HCT116 (cell line): ENCODE data around the gene ELP2. TPM values are rescaled to one million over a fixed set of nuclear protein-coding genes. Genes with fewer than 3 reads are reported as not detected.

Experiments
- ATAC-seq: fragments of 200-7000 bp; cut with Tn5 transposase; 2 replicates; pipeline ENCODE4 v1.9.1; 2020; ENCODE audit warnings: mild to moderate bottlenecking, moderate library complexity
- BruUV-seq: library from RNA; stranded (reverse); fragments of 400-500 nt; replicated peaks from 2 replicates; lab custom pipeline; 2021; lab: Mats Ljungman, UMichigan
- CTCF ChIA-PET: fragments of 300-600 bp; sonication (Branson Sonifier 250); formaldehyde crosslinking; loops from one replicate; lab custom pipeline; 2021; ENCODE audit warnings: antibody characterized with exemption; lab: Charles Lee
- POLR2A ChIA-PET: fragments of 300-600, 350-600 bp; sonication (Branson Sonifier 250); formaldehyde crosslinking; loops from one replicate; lab custom pipeline; 2021; ENCODE audit warnings: antibody characterized with exemption; lab: Charles Lee
- RAD21 ChIA-PET, 2 experiments: fragments of 300-600 bp; sonication (Branson Sonifier 250); formaldehyde crosslinking; loops; one replicate each; lab custom pipeline; 2023; ENCODE audit warnings: low total read pairs in 2 of 2; ENCODE audit not compliant: uncharacterized antibody in 2 of 2, unreplicated experiment in 2 of 2, low non-redundant PET in 1 of 2; lab: Charles Lee
- DNase-seq: peaks from one replicate; pipeline ENCODE4 v3.0.0-alpha.2; 2010; ENCODE audit warnings: low read depth, low spot score
- H2AFZ ChIP-seq: fragments of 200-600 bp; shearing (Covaris generic), sonication (generic); 2 replicates; pipeline ENCODE4 v1.6.1; 2017; ENCODE audit warnings: low read depth, mixed run types, mixed read lengths, antibody characterized with exemption, low read length; ENCODE audit not compliant: poor library complexity, severe bottlenecking
- H3K27ac ChIP-seq: 2 replicates; pipeline ENCODE4 v1.5.1; 2012; ENCODE audit warnings: low read depth, low read length
- H3K27me3 ChIP-seq: fragments of 200-600 bp; sonication (generic); 2 replicates; pipeline ENCODE4 v1.6.1; 2016; ENCODE audit warnings: mixed run types, low read length, mixed read lengths; ENCODE audit not compliant: insufficient read depth
- H3K36me3 ChIP-seq, 2 experiments: fragments of 200-500 bp in 1 of 2; fragments of 200-600 bp in 1 of 2; sonication (Bioruptor generic) in 1 of 2; sonication (generic) in 1 of 2; 2 replicates each; pipeline versions ENCODE4 v1.5.1 to v1.6.1; 2014 to 2016; ENCODE audit warnings: low read length in 2 of 2, inconsistent platforms in 1 of 2, mixed read lengths in 1 of 2, mixed run types in 1 of 2; ENCODE audit not compliant: insufficient read depth in 2 of 2, control insufficient read depth in 1 of 2
- H3K4me1 ChIP-seq, 2 experiments: fragments of 200-600 bp in 1 of 2; sonication (generic) in 1 of 2; 2 replicates each; pipeline versions ENCODE4 v1.5.1 to v1.6.1; 2012 to 2017; ENCODE audit warnings: low read length in 2 of 2, inconsistent platforms in 1 of 2, mild to moderate bottlenecking in 1 of 2, mixed read lengths in 1 of 2, mixed run types in 1 of 2, moderate library complexity in 1 of 2; ENCODE audit not compliant: insufficient read depth in 2 of 2, control insufficient read depth in 1 of 2
- H3K4me2 ChIP-seq: fragments of 200-600 bp; sonication (generic); 2 replicates; pipeline ENCODE4 v1.6.1; 2017; ENCODE audit warnings: mixed run types, low read length, mixed read lengths
- H3K4me3 ChIP-seq, 2 experiments: fragments of 200-600 bp in 1 of 2; sonication (generic) in 1 of 2; replicated peaks in 1 of 2; 2 replicates each; pipeline ENCODE4 v1.5.1; 2011 to 2016; ENCODE audit warnings: low read length in 2 of 2, control low read depth in 1 of 2, low read depth in 1 of 2, mild to moderate bottlenecking in 1 of 2, mixed read lengths in 1 of 2, mixed run types in 1 of 2
- H3K79me2 ChIP-seq: fragments of 200-600 bp; sonication (generic); 2 replicates; pipeline ENCODE4 v1.6.1; 2017; ENCODE audit warnings: mild to moderate bottlenecking, mixed run types, low read length, moderate library complexity, mixed read lengths; ENCODE audit not compliant: insufficient read depth
- H3K9ac ChIP-seq: fragments of 200-600 bp; sonication (generic); 2 replicates; pipeline ENCODE4 v1.6.1; 2016; ENCODE audit warnings: low read length, mixed read lengths
- H3K9me2 ChIP-seq: fragments of 200-600 bp; sonication (generic), shearing (Covaris generic); 2 replicates; pipeline ENCODE4 v1.6.1; 2017; ENCODE audit warnings: mixed run types, mild to moderate bottlenecking, moderate library complexity; ENCODE audit not compliant: insufficient read depth
- H3K9me3 ChIP-seq, 2 experiments: fragments of 200-500 bp in 1 of 2; fragments of 200-600 bp in 1 of 2; sonication (Bioruptor generic) in 1 of 2; sonication (generic) in 1 of 2; 2 replicates each; pipeline ENCODE4 v1.6.1; 2014 to 2017; ENCODE audit warnings: low read length in 2 of 2, mixed read lengths in 2 of 2, inconsistent platforms in 1 of 2, low read depth in 1 of 2, mild to moderate bottlenecking in 1 of 2, mixed run types in 1 of 2, moderate library complexity in 1 of 2; ENCODE audit not compliant: control insufficient read depth in 1 of 2, insufficient read depth in 1 of 2
- H4K20me1 ChIP-seq: fragments of 200-600 bp; sonication (generic), shearing (Covaris generic); 2 replicates; pipeline ENCODE4 v1.6.1; 2017; ENCODE audit warnings: mixed run types, mild to moderate bottlenecking, moderate library complexity; ENCODE audit not compliant: insufficient read depth
- ATF3 ChIP-seq: IDR thresholded peaks from 2 replicates; pipeline ENCODE4 v1.6.1; 2012
- CEBPB ChIP-seq: IDR thresholded peaks from 2 replicates; pipeline ENCODE4 v1.6.1; 2012; ENCODE audit warnings: low read depth
- EGR1 ChIP-seq: IDR thresholded peaks from 2 replicates; pipeline ENCODE4 v1.6.1; 2012; ENCODE audit warnings: low read depth
- EZH2 ChIP-seq: fragments of 200-600 bp; sonication (generic); IDR thresholded peaks from 2 replicates; pipeline ENCODE4 v1.6.1; 2017; ENCODE audit warnings: antibody characterized with exemption, mixed run types
- EZH2phosphoT487 ChIP-seq: fragments of 200-600 bp; IDR thresholded peaks from 2 replicates; pipeline ENCODE4 v1.6.1; 2018; ENCODE audit warnings: antibody characterized with exemption, borderline replicate concordance
- FOSL1 ChIP-seq: IDR thresholded peaks from 2 replicates; pipeline ENCODE4 v1.6.1; 2012; ENCODE audit warnings: low read depth
- JUND ChIP-seq: IDR thresholded peaks from 2 replicates; pipeline ENCODE4 v1.6.1; 2012
- MAX ChIP-seq: IDR thresholded peaks from 2 replicates; pipeline ENCODE4 v1.6.1; 2012
- RAD21 ChIP-seq: IDR thresholded peaks from 2 replicates; pipeline ENCODE4 v1.6.1; 2012; ENCODE audit warnings: low read depth, mild to moderate bottlenecking
- SIN3A ChIP-seq: IDR thresholded peaks from 2 replicates; pipeline ENCODE4 v1.6.1; 2012; ENCODE audit warnings: low read depth
- SP1 ChIP-seq: IDR thresholded peaks from 2 replicates; pipeline ENCODE4 v1.6.1; 2012; ENCODE audit warnings: low read depth
- SRF ChIP-seq: IDR thresholded peaks from 2 replicates; pipeline ENCODE4 v1.6.1; 2012; ENCODE audit warnings: low read depth
- TCF7L2 ChIP-seq: IDR thresholded peaks from 2 replicates; pipeline ENCODE4 v1.7.0; 2011; ENCODE audit warnings: borderline replicate concordance, inconsistent platforms; ENCODE audit not compliant: insufficient read depth, insufficient read length; ENCODE audit errors: extremely low read depth
- YY1 ChIP-seq: IDR thresholded peaks from 2 replicates; pipeline ENCODE4 v1.6.1; 2011; ENCODE audit warnings: low read length, low read depth, moderate library complexity, mild to moderate bottlenecking; ENCODE audit not compliant: insufficient replicate concordance; ENCODE audit errors: extremely low read depth
- ZFX ChIP-seq: fragments of 450-650 bp; IDR thresholded peaks from 2 replicates; pipeline ENCODE4 v1.6.1; 2017
- intact Hi-C: fragments of 100-400 bp; cut with micrococcal nuclease; formaldehyde crosslinking; loops from 2 replicates; pipeline ENCODE4 v1.10.0; 2022
- total RNA-seq: library from RNA; stranded (reverse); gene quantifications from one replicate; pipeline ENCODE4 v1.2.1, GENCODE V29; 2021; ENCODE audit not compliant: unreplicated experiment

ELP2 gene
- total RNA-seq, 1 experiment from 2014 or later = 109 TPM

- intact Hi-C loops = no loop called here
- Histone ChIP-seq H3K4me1 (no peaks in the 10 kb centered on the region), H3K9me3 (no peaks in the 10 kb centered on the region)
- RAD21 ChIA-PET = interaction anchor here in 1 of 2 experiments (0.7 kb wide), 1 partner anchor 189 kb away, joined by 3 read pairs; the partner anchor contains the start of gene FHOD3
- TF ChIP-seq SIN3A (no peak), FOSL1 (no peak), SP1 (no peak), EGR1 (no peak), TCF7L2 (no peak), JUND (no peak), EZH2 (no peak), EZH2phosphoT487 (no peak), ZFX (no peak), MAX (no peak), YY1 (no peak), CEBPB (no peak), RAD21 (no peak), ATF3 (no peak), SRF (no peak)
- TF ChIP-seq, all 23 proteins: peak for 0
- H3K4me2 ChIP-seq = no peak overlapping the region
- no peak overlapping the region for H2AFZ ChIP-seq
- no peaks in the 10 kb centered on the region for H3K27me3 ChIP-seq
- no peaks in the 10 kb centered on the region for H3K9me2 ChIP-seq
- no peaks in the 10 kb centered on the region for H4K20me1 ChIP-seq
- ATAC-seq (no peak), DNase-seq (no peak)
- no peak overlapping the region for H3K9ac ChIP-seq
- peaks cover 23 to 26% of the 10 kb centered on the region in 2 experiments for H3K36me3 ChIP-seq
- CTCF ChIA-PET = interaction anchor here (1.1 to 1.9 kb wide), 2 partner anchors 12 to 176 kb away, joined by 3 to 4 read pairs; no protein-coding TSS in a partner anchor
- POLR2A ChIA-PET = no interaction called here
- H3K27ac ChIP-seq = no peak overlapping the region
- no peaks in the 10 kb centered on the region for H3K79me2 ChIP-seq
- no peak overlapping the region for H3K4me3 ChIP-seq
- BruUV-seq = no TSS peak
Observed at GRCh38 chr18:36108196-36108595, 21.5 kb upstream of the ELP2 start.
